Cardiac septum (tissue), 1 donor: ENCODE data around the gene PHOX2B. TPM values are rescaled to one million over a fixed set of nuclear protein-coding genes. Genes with fewer than 3 reads are reported as not detected.
"Not testable (repeated sequence)": the region's sequence is repeated elsewhere in the genome, so short reads cannot be mapped to it uniquely, and the experiment has no call there.

ENCODE experiments used
- DNase-seq: peaks from one replicate; pipeline ENCODE4 v3.0.0-alpha.2; 2020; ENCODE audit warnings: low spot score
- intact Hi-C: fragments of 100-400 bp; cut with DNase I; formaldehyde crosslinking; loops from one replicate; pipeline ENCODE4 v1.14.0; 2022
- total RNA-seq: library from RNA; stranded (reverse); fragmentation: NEBNext Ultra II Directional; extraction: Animal tissue kit (Norgen Biotek cat#: 25700); gene quantifications from one replicate; pipeline ENCODE4 v1.2.1, GENCODE V29; 2021
- donor health status: DM: no; HTN: no; CAD: no.

The PHOX2B gene
- total RNA-seq, 1 donor from 2014 or later = not detected

- intact Hi-C loops = no loop called here
- DNase-seq = no peak
Measured at GRCh38 chr4:41718907-41719306, 29.6 kb downstream of the PHOX2B start.

- intact Hi-C loops = no loop called here
- DNase-seq = no peak
Measured at GRCh38 chr4:41715155-41715554, 33.4 kb downstream of the PHOX2B start.

GRCh38 chr4:41714364-41715000 is 34.0 kb downstream of the PHOX2B start:
- no peak for DNase-seq
- intact Hi-C loops = no loop called here

- intact Hi-C loops = no loop called here
- no peak for DNase-seq
Measured at GRCh38 chr4:41713768-41714167, 34.8 kb downstream of the PHOX2B start.

- intact Hi-C loops = no loop called here
- no peak for DNase-seq
Measured at GRCh38 chr4:41712425-41712824, 36.1 kb downstream of the PHOX2B start.

- intact Hi-C loops, DNase-seq: not testable (repeated sequence)
Measured at GRCh38 chr4:41711654-41712053, 36.9 kb downstream of the PHOX2B start.

GRCh38 chr4:41709844-41710481 is 38.6 kb downstream of the PHOX2B start:
- intact Hi-C loops = no loop called here
- DNase-seq = no peak

GRCh38 chr4:41703785-41704184 is 44.7 kb downstream of the PHOX2B start:
- no peak for DNase-seq
- intact Hi-C loops = no loop called here

GRCh38 chr4:41702770-41703169 is 45.8 kb downstream of the PHOX2B start:
- DNase-seq = no peak
- intact Hi-C loops = no loop called here

- DNase-seq = no peak
- intact Hi-C loops = no loop called here
Measured at GRCh38 chr4:41701983-41702382, 46.5 kb downstream of the PHOX2B start.

- no peak for DNase-seq
- intact Hi-C loops = no loop called here
Measured at GRCh38 chr4:41696763-41697162, 51.8 kb downstream of the PHOX2B start.

- intact Hi-C loops = no loop called here
- no peak for DNase-seq
Measured at GRCh38 chr4:41696131-41696530, 52.4 kb downstream of the PHOX2B start.

Other genes starting within 250 kb of the PHOX2B start
- 291 TPM for gene LIMCH1, start 210.6 kb downstream of the PHOX2B start, total RNA-seq
- gene TMEM33, start 186.7 kb upstream of the PHOX2B start, total RNA-seq = 27.2 TPM
- 0.46 TPM for gene DCAF4L1, start 233.0 kb upstream of the PHOX2B start, total RNA-seq
- gene SLC30A9, start 241.8 kb upstream of the PHOX2B start, total RNA-seq = 65.3 TPM